Uterus (tissue), 2 donors: Measurements from ENCODE around the gene KCNQ2.

Source experiments
- POLR2A ChIP-seq, 2 donors: fragments of 450-650 bp; IDR thresholded peaks; one replicate each; pipeline ENCODE4 v1.6.1; 2016; ENCODE audit warnings: antibody characterized with exemption in 2 of 2, mild to moderate bottlenecking in 1 of 2, moderate library complexity in 1 of 2
- TF ChIP-seq, protein P1 (sequence below), 4 experiments: fragments of 200-600 bp in 2 of 4; fragments of 450-650 bp in 2 of 4; sonication (generic) in 2 of 4; IDR thresholded peaks; one replicate each; pipeline ENCODE4 v1.5.1; 2016 to 2019; ENCODE audit warnings: antibody characterized with exemption in 4 of 4, mild to moderate bottlenecking in 2 of 4, moderate library complexity in 1 of 4

DNA sequence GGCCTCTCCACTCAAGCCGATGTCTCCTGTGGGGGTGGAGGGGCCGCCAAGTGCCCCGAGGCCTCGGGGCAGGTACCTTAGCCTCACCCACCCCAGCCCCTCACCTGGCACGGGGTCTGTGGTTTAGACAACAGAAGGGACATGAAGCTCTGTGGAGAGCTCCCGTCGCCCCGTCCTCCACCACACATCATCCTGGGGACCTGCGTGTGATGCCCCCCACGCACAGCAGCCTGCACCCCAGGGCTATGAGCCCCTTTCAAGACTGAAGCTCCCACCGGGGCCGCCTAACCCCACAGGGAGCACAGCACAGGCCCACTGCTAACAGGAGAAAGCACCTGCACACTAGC lies 8.2 kb downstream of the KCNQ2 start:
- TF ChIP-seq, protein P1, sequence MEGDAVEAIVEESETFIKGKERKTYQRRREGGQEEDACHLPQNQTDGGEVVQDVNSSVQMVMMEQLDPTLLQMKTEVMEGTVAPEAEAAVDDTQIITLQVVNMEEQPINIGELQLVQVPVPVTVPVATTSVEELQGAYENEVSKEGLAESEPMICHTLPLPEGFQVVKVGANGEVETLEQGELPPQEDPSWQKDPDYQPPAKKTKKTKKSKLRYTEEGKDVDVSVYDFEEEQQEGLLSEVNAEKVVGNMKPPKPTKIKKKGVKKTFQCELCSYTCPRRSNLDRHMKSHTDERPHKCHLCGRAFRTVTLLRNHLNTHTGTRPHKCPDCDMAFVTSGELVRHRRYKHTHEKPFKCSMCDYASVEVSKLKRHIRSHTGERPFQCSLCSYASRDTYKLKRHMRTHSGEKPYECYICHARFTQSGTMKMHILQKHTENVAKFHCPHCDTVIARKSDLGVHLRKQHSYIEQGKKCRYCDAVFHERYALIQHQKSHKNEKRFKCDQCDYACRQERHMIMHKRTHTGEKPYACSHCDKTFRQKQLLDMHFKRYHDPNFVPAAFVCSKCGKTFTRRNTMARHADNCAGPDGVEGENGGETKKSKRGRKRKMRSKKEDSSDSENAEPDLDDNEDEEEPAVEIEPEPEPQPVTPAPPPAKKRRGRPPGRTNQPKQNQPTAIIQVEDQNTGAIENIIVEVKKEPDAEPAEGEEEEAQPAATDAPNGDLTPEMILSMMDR (IDR thresholded peaks at IDR 0.05), result no peak
- TF ChIP-seq POLR2A (IDR thresholded peaks at IDR 0.05), result no peak
